Prostate gland (tissue), 2 donors: ENCODE results near the gene PDE6B.

Experiments
- POLR2A ChIP-seq: fragments of 450-650 bp; IDR thresholded peaks from one replicate; pipeline ENCODE4 v1.6.1; 2016; ENCODE audit warnings: antibody characterized with exemption, mild to moderate bottlenecking
- POLR2AphosphoS5 ChIP-seq: sonication (generic); formaldehyde crosslinking; IDR thresholded peaks from one replicate; pipeline ENCODE4 v1.6.1; 2017; ENCODE audit warnings: antibody characterized with exemption
- TF ChIP-seq, protein P1 (sequence below), 4 experiments: fragments of 200-600 bp in 2 of 4; fragments of 450-650 bp in 2 of 4; sonication (generic) in 2 of 4; IDR thresholded peaks; 1 replicate in 3 of 4; 2 replicates in 1 of 4; pipeline ENCODE4 v1.5.1; 2016 to 2019; ENCODE audit warnings: antibody characterized with exemption in 4 of 4, mild to moderate bottlenecking in 2 of 4, moderate library complexity in 2 of 4

DNA sequence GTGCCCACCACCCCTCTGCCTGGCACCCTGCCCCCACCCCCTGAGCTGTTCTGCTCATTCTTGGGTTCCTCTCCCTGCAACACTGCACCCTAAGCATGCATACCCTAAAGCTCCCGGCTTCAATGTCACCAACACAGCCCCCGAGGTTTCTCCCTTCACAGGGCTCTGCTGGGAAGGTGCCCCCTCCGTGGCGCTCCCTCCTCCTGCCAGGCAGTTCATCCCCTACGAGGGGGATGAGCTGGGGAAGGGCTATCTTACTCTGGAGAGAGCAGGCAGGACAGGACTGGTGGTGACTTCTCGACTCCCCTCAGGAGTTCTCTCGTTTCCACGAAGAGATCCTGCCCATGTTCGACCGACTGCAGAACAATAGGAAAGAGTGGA, 42.2 kb downstream of the PDE6B start:
- TF ChIP-seq, protein P1, sequence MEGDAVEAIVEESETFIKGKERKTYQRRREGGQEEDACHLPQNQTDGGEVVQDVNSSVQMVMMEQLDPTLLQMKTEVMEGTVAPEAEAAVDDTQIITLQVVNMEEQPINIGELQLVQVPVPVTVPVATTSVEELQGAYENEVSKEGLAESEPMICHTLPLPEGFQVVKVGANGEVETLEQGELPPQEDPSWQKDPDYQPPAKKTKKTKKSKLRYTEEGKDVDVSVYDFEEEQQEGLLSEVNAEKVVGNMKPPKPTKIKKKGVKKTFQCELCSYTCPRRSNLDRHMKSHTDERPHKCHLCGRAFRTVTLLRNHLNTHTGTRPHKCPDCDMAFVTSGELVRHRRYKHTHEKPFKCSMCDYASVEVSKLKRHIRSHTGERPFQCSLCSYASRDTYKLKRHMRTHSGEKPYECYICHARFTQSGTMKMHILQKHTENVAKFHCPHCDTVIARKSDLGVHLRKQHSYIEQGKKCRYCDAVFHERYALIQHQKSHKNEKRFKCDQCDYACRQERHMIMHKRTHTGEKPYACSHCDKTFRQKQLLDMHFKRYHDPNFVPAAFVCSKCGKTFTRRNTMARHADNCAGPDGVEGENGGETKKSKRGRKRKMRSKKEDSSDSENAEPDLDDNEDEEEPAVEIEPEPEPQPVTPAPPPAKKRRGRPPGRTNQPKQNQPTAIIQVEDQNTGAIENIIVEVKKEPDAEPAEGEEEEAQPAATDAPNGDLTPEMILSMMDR (IDR thresholded peaks at IDR 0.05): no peak
- no peak for TF ChIP-seq POLR2A
- TF ChIP-seq POLR2AphosphoS5: no peak
